Endothelial cell of umbilical vein (primary cell): ENCODE data around the gene ERBB4. TPM values are rescaled to one million over a fixed set of nuclear protein-coding genes. Genes with fewer than 3 reads are reported as not detected.

Source experiments
- BruUV-seq: library from RNA; stranded (reverse); fragments of 400-500 nt; replicated peaks from 2 replicates; lab custom pipeline; 2021; lab: Mats Ljungman, UMichigan
- CTCF ChIA-PET: fragments of 300-600, 350-600 bp; sonication (Branson Sonifier 250); formaldehyde crosslinking; loops from one replicate; lab custom pipeline; 2021; ENCODE audit warnings: antibody characterized with exemption, inconsistent platforms; lab: Charles Lee
- POLR2A ChIA-PET: fragments of 300-600, 350-600 bp; sonication (Branson Sonifier 250); formaldehyde crosslinking; loops from one replicate; lab custom pipeline; 2021; ENCODE audit warnings: antibody characterized with exemption, inconsistent platforms; lab: Charles Lee
- DNase-seq: peaks from one replicate; pipeline ENCODE4 v3.0.0-alpha.2; 2011; ENCODE audit warnings: low read depth, low spot score
- FAIRE-seq: peaks from 2 replicates; lab custom pipeline; 2011; peaks lifted over from hg19 to GRCh38; lab: Jason Lieb, UNC
- H2AFZ ChIP-seq: 2 replicates; pipeline ENCODE4 v1.6.0; 2012; ENCODE audit warnings: low read depth, low read length, control low read depth, inconsistent platforms
- H3K27ac ChIP-seq: 2 replicates; pipeline ENCODE4 v1.5.1; 2011; ENCODE audit warnings: low read depth, mild to moderate bottlenecking, control low read depth, low read length, moderate library complexity; ENCODE audit not compliant: insufficient read depth
- H3K27me3 ChIP-seq, 2 experiments: 2 replicates each; pipeline versions ENCODE4 v1.6.0 to v1.6.1; 2011; ENCODE audit warnings: low read length in 2 of 2, mixed read lengths in 1 of 2; ENCODE audit not compliant: control insufficient read depth in 2 of 2, insufficient read depth in 2 of 2
- H3K36me3 ChIP-seq, 2 experiments: 2 replicates in 1 of 2; 3 replicates in 1 of 2; pipeline ENCODE4 v1.5.1; 2011; ENCODE audit warnings: low read length in 2 of 2, mild to moderate bottlenecking in 1 of 2, moderate library complexity in 1 of 2; ENCODE audit not compliant: control insufficient read depth in 2 of 2, insufficient read depth in 2 of 2; ENCODE audit errors: extremely low read depth in 1 of 2
- H3K4me1 ChIP-seq: 3 replicates; pipeline ENCODE4 v1.5.1; 2011; ENCODE audit warnings: mild to moderate bottlenecking, low read length; ENCODE audit not compliant: control insufficient read depth, insufficient read depth; ENCODE audit errors: extremely low read depth
- H3K4me2 ChIP-seq: 2 replicates; pipeline ENCODE4 v1.6.1; 2011; ENCODE audit warnings: low read length, control low read depth, mixed read lengths; ENCODE audit not compliant: insufficient read depth
- H3K4me3 ChIP-seq, 3 experiments: fragments of 200-600 bp in 1 of 3; sonication (generic), shearing (Covaris generic) in 1 of 3; replicated peaks in 1 of 3; 2 replicates each; pipeline ENCODE4 v1.5.1; 2011 to 2016; ENCODE audit warnings: control low read depth in 3 of 3, low read length in 3 of 3, mild to moderate bottlenecking in 2 of 3, inconsistent platforms in 1 of 3, low read depth in 1 of 3, moderate library complexity in 1 of 3; ENCODE audit not compliant: insufficient read depth in 1 of 3
- H3K79me2 ChIP-seq: 2 replicates; pipeline ENCODE4 v1.6.0; 2012; ENCODE audit warnings: low read length, inconsistent platforms; ENCODE audit not compliant: control insufficient read depth, insufficient read depth
- H3K9ac ChIP-seq: replicated peaks from 2 replicates; pipeline ENCODE3; 2011; ENCODE audit warnings: low read length, control low read depth; ENCODE audit not compliant: insufficient read depth; ENCODE audit errors: extremely low read depth
- H3K9me1 ChIP-seq: replicated peaks from 3 replicates; pipeline ENCODE4 v1.6.0; 2011; ENCODE audit warnings: mild to moderate bottlenecking, low read length; ENCODE audit not compliant: control insufficient read depth, insufficient read depth; ENCODE audit errors: extremely low read depth
- H3K9me3 ChIP-seq: replicated peaks from 2 replicates; pipeline ENCODE4 v1.5.1; 2012; ENCODE audit warnings: low read length, inconsistent platforms; ENCODE audit not compliant: control insufficient read depth, insufficient read depth
- H4K20me1 ChIP-seq: replicated peaks from 2 replicates; pipeline ENCODE3; 2011; ENCODE audit warnings: mild to moderate bottlenecking, low read length; ENCODE audit not compliant: control insufficient read depth, insufficient read depth; ENCODE audit errors: extremely low read depth
- EZH2 ChIP-seq: IDR thresholded peaks from 2 replicates; pipeline ENCODE4 v1.6.1; 2012; ENCODE audit warnings: borderline replicate concordance, low read depth, mild to moderate bottlenecking, moderate library complexity, low read length, inconsistent platforms; ENCODE audit not compliant: severe bottlenecking
- FOS ChIP-seq: IDR thresholded peaks from 2 replicates; pipeline ENCODE4 v1.6.1; 2011; ENCODE audit warnings: mild to moderate bottlenecking, low read length, moderate library complexity, borderline replicate concordance; ENCODE audit not compliant: insufficient read depth
- GATA2 ChIP-seq: IDR thresholded peaks from 2 replicates; pipeline ENCODE4 v1.7.0; 2011; ENCODE audit warnings: low read depth, mild to moderate bottlenecking, moderate library complexity, mixed read lengths, low read length; ENCODE audit not compliant: insufficient read length, insufficient read depth
- JUN ChIP-seq: IDR thresholded peaks from 2 replicates; pipeline ENCODE4 v1.6.1; 2011; ENCODE audit warnings: borderline replicate concordance, low read depth; ENCODE audit not compliant: insufficient read length, insufficient read depth
- MAX ChIP-seq: IDR thresholded peaks from 2 replicates; pipeline ENCODE4 v1.6.1; 2011; ENCODE audit not compliant: insufficient read depth, insufficient read length
- MYC ChIP-seq: IDR thresholded peaks from one replicate; pipeline ENCODE4 v1.6.1; 2011; ENCODE audit warnings: mild to moderate bottlenecking, low read depth, low read length
- POLR2A ChIP-seq: IDR thresholded peaks from 2 replicates; pipeline ENCODE4 v1.6.1; 2012; ENCODE audit warnings: low read depth, mild to moderate bottlenecking, control low read depth, low read length
- POLR2AphosphoS5 ChIP-seq: IDR thresholded peaks from 2 replicates; pipeline ENCODE4 v1.6.1; 2012; ENCODE audit warnings: low read depth, mild to moderate bottlenecking, control low read depth, low read length, moderate library complexity; ENCODE audit not compliant: insufficient read depth
- dilution Hi-C: fragments of 300-500 bp; cut with MboI; formaldehyde crosslinking; loops from one replicate; pipeline ENCODE4 v1.15.0; 2019; ENCODE audit warnings: low sequenced_read_pairs; ENCODE audit not compliant: extremely low pct_ligation_motif_present
- intact Hi-C: fragments of 100-400 bp; cut with micrococcal nuclease; formaldehyde crosslinking; loops from one replicate; pipeline ENCODE4 v1.10.0; 2022
- polyA plus RNA-seq, 4 experiments: library from polyadenylated mRNA; depleted of rRNA in 3 of 4; stranded (reverse) in 3 of 4; unstranded in 1 of 4; fragments of >200 nt; gene quantifications; 2 replicates each; pipeline versions ENCODE4 v1.2.1 to v1.2.3, GENCODE V29; 2011 to 2012; ENCODE audit warnings: missing spikeins in 1 of 4
- total RNA-seq: library from RNA; stranded (reverse); gene quantifications from 2 replicates; pipeline ENCODE4 v1.2.3, GENCODE V29; 2021
- TF ChIP-seq, protein P1 (sequence below), 2 donors: IDR thresholded peaks; 1 replicate in 1 of 2; 2 replicates in 1 of 2; pipeline ENCODE4 v1.5.1; 2011; ENCODE audit warnings: low read length in 2 of 2, mild to moderate bottlenecking in 2 of 2, moderate library complexity in 2 of 2, control low read depth in 1 of 2, inconsistent platforms in 1 of 2, low read depth in 1 of 2; ENCODE audit not compliant: insufficient read depth in 1 of 2; ENCODE audit errors: extremely low read depth in 1 of 2

ERBB4 gene
- total and polyA plus RNA-seq, 2 donors (not counting 3 experiments of a cell fraction or from before 2014, with no cell fraction given) = 0.01 to 0.27 TPM

- intact Hi-C loops = no loop called here
- Histone ChIP-seq H4K20me1 (no peaks in the 10 kb centered on the region), H3K4me2 (no peak overlapping the region), H3K36me3 (no peaks in the 10 kb centered on the region), H3K9me3 (no peaks in the 10 kb centered on the region), H3K4me1 (no peaks in the 10 kb centered on the region), H3K9ac (no peak overlapping the region), H2AFZ (no peak overlapping the region), H3K9me1 (no peaks in the 10 kb centered on the region), H3K27ac (no peak overlapping the region), H3K4me3 (no peak overlapping the region), H3K27me3 (no peaks in the 10 kb centered on the region), H3K79me2 (no peaks in the 10 kb centered on the region)
- DNase-seq (no peak), FAIRE-seq (no peak)
- no TSS peak for BruUV-seq
- TF ChIP-seq MYC = no peak
- TF ChIP-seq, protein P1, sequence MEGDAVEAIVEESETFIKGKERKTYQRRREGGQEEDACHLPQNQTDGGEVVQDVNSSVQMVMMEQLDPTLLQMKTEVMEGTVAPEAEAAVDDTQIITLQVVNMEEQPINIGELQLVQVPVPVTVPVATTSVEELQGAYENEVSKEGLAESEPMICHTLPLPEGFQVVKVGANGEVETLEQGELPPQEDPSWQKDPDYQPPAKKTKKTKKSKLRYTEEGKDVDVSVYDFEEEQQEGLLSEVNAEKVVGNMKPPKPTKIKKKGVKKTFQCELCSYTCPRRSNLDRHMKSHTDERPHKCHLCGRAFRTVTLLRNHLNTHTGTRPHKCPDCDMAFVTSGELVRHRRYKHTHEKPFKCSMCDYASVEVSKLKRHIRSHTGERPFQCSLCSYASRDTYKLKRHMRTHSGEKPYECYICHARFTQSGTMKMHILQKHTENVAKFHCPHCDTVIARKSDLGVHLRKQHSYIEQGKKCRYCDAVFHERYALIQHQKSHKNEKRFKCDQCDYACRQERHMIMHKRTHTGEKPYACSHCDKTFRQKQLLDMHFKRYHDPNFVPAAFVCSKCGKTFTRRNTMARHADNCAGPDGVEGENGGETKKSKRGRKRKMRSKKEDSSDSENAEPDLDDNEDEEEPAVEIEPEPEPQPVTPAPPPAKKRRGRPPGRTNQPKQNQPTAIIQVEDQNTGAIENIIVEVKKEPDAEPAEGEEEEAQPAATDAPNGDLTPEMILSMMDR (IDR thresholded peaks at IDR 0.05; ENCODE audit: extremely low read depth in 1 of 2, insufficient read depth in 1 of 2, low read depth in 1 of 2, low read length in 2 of 2) = no peak
- no peak for TF ChIP-seq MAX
- no peak for TF ChIP-seq POLR2AphosphoS5
- no peak for TF ChIP-seq JUN
- no peak for TF ChIP-seq POLR2A
- no peak for TF ChIP-seq EZH2
- no peak for TF ChIP-seq GATA2
- no peak for TF ChIP-seq FOS
- POLR2A ChIA-PET = no interaction called here
- CTCF ChIA-PET = no interaction called here
- dilution Hi-C loops = no loop called here
Measured at GRCh38 chr2:211631503-211631902, 907.1 kb downstream of the ERBB4 start.
